HCT116 (cell line): ENCODE data around the gene RNH1.

Experiments
- RAD21 ChIP-seq: IDR thresholded peaks from 2 replicates; pipeline ENCODE4 v1.6.1; 2012; ENCODE audit warnings: low read depth, mild to moderate bottlenecking
- TF ChIP-seq, protein P1 (sequence below), 3 experiments: fragments of 200-600 bp in 1 of 3; sonication (generic) in 1 of 3; IDR thresholded peaks in 2 of 3; conservative IDR thresholded peaks in 1 of 3; 2 replicates each; pipeline ENCODE4 v1.5.1; 2012 to 2017; ENCODE audit warnings: low read depth in 2 of 3, low read length in 2 of 3, antibody characterized with exemption in 1 of 3, borderline replicate concordance in 1 of 3, control low read depth in 1 of 3, mild to moderate bottlenecking in 1 of 3, mixed read lengths in 1 of 3, mixed run types in 1 of 3, moderate library complexity in 1 of 3; ENCODE audit not compliant: insufficient read depth in 1 of 3
- TF ChIP-seq, protein P2 (sequence below): IDR thresholded peaks from 2 replicates; pipeline ENCODE4 v1.6.1; 2011; ENCODE audit warnings: mild to moderate bottlenecking, low read length, moderate library complexity; ENCODE audit not compliant: insufficient replicate concordance; ENCODE audit errors: extremely low read depth

DNA sequence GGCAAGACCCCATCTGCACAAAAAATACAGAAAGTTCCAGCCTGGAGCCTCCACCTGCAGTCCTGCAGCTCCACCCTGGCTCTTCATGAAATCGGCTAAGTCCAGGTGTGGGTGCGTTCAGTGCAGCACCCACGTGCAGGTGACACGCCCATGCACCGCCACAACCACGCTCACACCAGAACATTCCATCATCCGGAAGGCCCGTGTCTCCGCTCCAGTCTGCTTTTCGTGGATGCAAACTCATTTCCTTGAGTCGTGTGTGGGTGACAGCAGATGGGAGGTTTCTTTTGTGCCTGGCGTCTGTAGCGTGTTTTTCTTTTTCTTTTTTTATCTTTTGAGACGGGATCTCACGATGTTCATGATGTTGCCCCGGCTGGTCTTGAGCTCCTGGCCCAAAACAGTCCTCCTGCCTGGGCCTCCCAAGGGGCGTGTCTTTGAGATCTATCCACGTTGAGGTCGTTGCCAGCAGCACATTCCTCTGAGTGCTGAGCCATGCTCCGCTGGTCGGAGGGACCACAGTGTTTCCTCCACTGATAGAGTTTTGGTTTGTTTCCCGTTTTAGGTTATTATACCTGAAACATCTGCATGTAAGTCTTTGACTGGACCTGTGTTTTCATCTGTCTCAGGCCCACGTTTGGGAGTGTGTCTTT lies 49.8 kb downstream of the RNH1 start:
- TF ChIP-seq, protein P1, sequence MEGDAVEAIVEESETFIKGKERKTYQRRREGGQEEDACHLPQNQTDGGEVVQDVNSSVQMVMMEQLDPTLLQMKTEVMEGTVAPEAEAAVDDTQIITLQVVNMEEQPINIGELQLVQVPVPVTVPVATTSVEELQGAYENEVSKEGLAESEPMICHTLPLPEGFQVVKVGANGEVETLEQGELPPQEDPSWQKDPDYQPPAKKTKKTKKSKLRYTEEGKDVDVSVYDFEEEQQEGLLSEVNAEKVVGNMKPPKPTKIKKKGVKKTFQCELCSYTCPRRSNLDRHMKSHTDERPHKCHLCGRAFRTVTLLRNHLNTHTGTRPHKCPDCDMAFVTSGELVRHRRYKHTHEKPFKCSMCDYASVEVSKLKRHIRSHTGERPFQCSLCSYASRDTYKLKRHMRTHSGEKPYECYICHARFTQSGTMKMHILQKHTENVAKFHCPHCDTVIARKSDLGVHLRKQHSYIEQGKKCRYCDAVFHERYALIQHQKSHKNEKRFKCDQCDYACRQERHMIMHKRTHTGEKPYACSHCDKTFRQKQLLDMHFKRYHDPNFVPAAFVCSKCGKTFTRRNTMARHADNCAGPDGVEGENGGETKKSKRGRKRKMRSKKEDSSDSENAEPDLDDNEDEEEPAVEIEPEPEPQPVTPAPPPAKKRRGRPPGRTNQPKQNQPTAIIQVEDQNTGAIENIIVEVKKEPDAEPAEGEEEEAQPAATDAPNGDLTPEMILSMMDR (IDR thresholded peaks at IDR 0.05 in 2 of 3, conservative IDR thresholded peaks at IDR 0.05 in 1 of 3; ENCODE audit: borderline replicate concordance in 1 of 3, insufficient read depth in 1 of 3, low read depth in 2 of 3, low read length in 2 of 3): no peak
- TF ChIP-seq, protein P2, sequence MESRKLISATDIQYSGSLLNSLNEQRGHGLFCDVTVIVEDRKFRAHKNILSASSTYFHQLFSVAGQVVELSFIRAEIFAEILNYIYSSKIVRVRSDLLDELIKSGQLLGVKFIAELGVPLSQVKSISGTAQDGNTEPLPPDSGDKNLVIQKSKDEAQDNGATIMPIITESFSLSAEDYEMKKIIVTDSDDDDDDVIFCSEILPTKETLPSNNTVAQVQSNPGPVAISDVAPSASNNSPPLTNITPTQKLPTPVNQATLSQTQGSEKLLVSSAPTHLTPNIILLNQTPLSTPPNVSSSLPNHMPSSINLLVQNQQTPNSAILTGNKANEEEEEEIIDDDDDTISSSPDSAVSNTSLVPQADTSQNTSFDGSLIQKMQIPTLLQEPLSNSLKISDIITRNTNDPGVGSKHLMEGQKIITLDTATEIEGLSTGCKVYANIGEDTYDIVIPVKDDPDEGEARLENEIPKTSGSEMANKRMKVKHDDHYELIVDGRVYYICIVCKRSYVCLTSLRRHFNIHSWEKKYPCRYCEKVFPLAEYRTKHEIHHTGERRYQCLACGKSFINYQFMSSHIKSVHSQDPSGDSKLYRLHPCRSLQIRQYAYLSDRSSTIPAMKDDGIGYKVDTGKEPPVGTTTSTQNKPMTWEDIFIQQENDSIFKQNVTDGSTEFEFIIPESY: no peak
- TF ChIP-seq RAD21: no peak
